GM18502 (cell line): ENCODE measurements around the gene ZNF608.

Source experiments
- ATAC-seq: cut with Tn5 transposase; IDR thresholded peaks from one replicate; pipeline ENCODE4 v1.9.1; 2021; ENCODE audit warnings: mild to moderate bottlenecking; ENCODE audit not compliant: unreplicated experiment, poor library complexity

The ZNF608 gene

GRCh38 chr5:124724357-124725039, 21.9 kb downstream of the ZNF608 start:
- peak; percentile 48 for ATAC-seq

DNA sequence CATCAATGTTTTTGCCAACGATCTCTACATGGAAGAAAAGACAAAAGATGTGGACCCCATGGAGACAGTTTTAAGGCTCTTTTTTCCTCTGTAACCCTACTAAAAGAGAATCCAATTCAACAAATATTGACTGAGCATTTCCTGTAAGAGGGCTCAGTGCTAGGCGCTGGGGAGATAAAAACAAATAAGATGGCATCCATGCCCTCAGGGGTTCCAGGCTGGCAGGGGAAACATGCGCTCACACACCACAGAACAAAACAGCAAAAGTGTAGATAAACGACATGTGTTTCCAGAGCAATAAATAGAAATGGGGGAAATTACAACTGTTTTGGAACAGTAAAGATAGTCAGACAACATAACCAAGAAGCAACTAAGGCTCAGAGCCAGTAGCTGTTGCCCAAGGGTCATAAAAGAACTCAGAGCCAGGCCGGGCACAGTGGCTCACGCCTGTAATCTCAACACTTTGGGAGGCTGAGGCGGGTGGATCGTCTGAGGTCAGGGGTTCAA, 25.2 kb downstream of the ZNF608 start:
- ATAC-seq, result no peak

DNA sequence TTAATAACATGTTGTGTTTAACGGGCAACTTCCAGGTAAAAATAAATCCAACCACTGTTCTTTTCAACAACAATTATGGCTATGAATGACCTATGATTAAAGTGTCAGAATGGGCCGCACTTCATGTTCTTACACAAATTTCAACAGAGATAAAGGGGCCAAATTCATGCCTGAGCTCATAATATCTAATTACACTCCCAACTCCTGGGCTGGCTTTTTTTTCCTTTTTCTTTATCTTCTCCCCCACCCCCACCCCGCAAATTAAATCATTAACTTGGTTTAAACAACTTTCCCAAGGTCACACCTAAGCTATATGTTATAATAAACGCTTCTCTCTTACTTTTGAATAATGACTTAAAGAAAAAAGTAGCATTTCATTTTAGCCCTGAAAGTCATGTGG, 25.8 kb downstream of the ZNF608 start:
- ATAC-seq, result no peak

DNA sequence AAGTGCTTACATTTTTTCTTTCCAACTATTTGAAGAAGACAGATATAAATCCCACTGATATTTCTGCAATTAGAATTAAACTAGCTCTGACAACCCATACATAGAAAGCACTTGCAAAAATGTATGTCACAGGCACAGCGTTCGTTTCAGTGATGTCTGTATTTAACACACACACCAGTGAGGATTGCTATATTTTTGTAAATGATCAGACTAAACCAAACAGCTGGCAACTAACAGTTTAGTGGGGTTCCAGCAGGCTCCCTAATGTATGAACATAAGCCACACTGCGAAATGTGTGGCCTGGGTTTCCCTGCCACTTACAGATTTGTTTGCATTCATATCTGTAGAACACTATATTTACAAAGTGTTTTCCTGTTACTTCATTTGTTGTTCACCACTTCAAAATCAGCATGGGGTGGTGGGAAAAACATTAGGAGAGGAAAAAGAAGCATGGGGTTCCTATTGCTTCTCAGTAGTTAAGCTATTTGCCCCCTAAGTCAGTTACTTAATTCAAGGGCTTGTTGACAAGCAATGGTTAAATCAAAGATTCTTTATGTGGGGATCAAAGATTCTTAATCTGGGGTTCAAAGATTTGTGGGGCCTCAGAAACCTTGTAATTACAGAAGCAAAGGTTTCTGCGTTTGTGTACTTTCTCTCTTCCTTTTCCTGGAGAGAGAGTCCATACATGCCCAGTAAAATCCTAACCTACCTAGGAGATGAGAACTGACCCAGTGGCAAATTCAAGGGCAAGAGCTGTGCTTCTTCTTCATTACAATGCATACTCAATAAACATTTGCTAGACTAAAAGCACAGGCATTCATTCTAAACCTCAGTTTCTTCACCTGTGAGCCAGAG, 27.1 kb downstream of the ZNF608 start:
- ATAC-seq, result no peak

- no peak for ATAC-seq
These were observed 28.1 kb downstream of the ZNF608 start for GRCh38 chr5:124718380-124718789.

DNA sequence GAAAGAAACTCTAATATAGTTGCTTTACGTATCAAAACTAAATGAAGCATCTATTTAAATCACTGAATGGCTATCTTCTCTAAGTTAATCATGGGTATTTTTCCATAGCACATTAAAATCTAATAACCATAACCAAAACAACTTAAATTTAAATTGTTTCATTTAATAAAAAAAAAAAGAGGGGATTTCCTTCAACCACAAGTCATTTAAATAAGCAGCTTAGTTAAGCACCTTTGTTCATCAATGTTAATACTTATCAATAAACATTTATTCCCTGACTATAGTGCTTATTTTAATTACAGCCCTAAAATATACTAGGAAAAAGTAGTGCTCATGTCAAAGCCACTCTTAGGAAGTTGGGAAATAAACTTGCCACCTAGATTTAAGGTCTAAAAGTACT, 30.3 kb downstream of the ZNF608 start:
- no peak for ATAC-seq

DNA sequence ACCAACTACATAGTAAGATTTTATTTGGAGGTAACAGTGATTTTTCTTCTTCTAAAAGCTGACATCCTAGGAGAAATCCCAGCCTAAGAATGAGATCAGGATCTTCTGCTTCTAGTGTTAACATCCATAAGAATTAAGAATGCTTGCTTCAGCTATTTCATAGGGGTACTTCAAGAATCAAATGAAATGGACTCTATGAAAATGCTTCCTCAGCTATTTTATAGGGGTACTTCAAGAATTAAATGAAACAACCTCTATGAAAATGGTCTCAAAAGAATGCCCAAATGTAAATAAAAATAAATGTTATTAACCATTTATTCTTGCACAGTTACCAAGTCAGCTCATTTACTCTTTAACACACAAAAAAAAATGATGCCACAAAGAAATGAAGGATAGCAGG, 31.5 kb downstream of the ZNF608 start:
- ATAC-seq, result no peak

- no peak for ATAC-seq
These were observed 32.8 kb downstream of the ZNF608 start for GRCh38 chr5:124713595-124713994.

GRCh38 chr5:124712731-124713305, 33.6 kb downstream of the ZNF608 start:
- no peak for ATAC-seq

DNA sequence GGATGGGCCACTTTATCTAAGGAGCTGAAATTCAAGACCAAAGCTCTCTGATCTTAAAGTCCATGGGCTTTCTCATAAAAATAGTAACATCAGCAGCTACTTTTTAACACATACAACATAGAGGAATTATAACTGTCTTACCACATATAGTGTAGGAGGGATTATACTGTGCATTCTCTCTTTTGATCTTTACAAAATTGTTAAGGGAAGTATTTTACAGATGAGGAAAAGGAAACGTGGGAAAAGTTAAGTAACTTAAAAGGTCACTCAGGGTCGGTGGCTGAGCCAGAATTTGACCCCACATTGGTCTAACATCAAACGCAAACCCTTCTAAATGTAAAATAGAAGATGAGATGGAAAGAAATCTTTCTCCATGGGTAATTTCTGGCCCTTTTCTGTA, 38.4 kb downstream of the ZNF608 start:
- ATAC-seq, result no peak

GRCh38 chr5:124707520-124707919, 38.9 kb downstream of the ZNF608 start:
- ATAC-seq, result peak; percentile 28

GRCh38 chr5:124706729-124707361, 39.6 kb downstream of the ZNF608 start:
- no peak for ATAC-seq

DNA sequence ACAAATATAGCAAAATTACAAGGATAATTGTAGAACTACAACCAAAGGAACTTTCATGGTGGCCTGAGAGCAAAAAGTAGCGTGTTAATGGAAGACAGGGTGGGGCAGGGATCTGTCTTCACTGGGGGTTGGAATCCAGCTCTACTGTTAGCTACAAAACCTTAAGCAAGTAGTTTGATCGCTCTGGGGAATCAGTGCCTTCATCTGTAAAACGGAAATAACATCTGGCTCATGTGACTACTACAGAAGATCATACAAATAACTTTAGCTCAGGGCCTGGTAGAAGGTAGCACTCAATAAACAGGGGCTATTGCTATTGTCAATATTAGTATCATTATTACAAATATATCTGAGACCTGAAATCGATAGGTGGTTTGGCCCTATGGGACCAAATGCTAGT, 40.4 kb downstream of the ZNF608 start:
- ATAC-seq, result peak; percentile 23

DNA sequence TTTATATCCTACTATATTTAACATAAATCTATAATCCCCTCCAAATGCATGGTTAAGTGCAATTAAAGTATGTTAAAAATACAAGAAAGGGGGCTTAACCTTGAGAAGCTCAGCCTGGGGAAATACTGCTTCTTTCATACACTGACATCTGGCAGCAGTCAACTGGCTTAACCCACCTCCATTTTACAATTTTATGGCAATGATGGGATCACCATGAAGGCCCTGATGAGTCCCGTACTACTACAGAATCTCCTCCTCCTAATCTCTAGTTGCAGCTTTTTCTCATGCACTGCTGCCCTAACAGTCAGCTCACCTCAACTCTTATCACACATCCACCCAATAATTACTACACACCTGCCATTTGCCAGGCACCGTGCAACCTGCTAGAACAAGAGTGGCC, 40.9 kb downstream of the ZNF608 start:
- no peak for ATAC-seq

DNA sequence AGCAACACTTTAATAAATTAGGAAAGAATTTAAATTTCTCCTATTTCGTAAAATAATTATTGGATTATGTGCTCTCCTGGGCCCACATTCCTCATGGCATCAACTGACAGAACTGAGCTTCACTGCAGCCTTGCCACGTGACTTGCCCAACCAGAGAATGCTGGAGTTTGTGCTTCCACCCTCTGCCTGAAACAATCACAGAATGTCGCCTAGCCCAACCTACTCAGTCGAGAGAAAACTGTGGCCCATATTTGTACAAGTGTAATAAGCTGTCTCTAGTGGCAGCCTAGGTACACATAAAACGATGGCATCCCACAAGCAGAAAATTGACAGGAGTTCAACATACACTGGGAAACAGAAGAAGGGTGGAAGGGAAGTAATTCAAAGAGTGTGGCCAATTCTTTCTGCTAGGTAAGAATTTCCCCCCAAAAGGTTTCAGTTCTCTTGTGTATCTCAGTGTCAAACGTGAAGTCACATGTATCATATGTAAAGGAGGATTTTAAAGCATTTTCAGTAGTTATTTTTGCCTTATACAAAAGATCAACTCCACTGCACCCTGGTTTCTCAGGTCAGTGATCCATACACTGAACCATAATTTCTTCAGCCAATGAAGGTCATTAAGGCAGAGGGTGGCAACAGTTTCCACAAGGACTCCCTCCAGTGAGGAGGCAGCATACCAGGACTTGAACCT, 41.7 kb downstream of the ZNF608 start:
- ATAC-seq, result peak; percentile 88

- ATAC-seq, result no peak
These were observed 42.4 kb downstream of the ZNF608 start for GRCh38 chr5:124703995-124704394.

GRCh38 chr5:124702525-124702924, 43.9 kb downstream of the ZNF608 start:
- no peak for ATAC-seq

- no peak for ATAC-seq
These were observed 44.5 kb downstream of the ZNF608 start for GRCh38 chr5:124701873-124702425.

GRCh38 chr5:124701016-124701415, 45.4 kb downstream of the ZNF608 start:
- no peak for ATAC-seq

DNA sequence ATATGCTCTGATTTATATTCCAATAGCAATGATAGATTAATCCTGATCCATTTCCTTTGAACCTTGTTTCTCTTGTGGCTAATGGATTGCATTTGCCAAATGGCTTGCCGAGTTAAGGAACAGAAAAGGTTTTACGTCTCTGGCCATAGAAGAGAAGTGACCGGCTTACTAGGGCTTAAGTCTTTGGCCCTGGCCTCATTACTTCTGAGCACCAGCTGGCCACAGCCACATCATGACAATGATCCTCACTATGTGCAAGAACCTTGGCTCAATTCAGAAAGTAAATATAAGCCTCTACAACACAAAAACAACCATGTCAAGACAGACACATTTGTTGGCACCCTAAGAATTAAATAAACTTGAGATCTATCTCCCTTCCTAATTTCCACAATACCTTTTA, 46.1 kb downstream of the ZNF608 start:
- ATAC-seq, result no peak
